GM21526 (cell line): ENCODE measurements around the gene SHC1.

Source experiments
- ATAC-seq: cut with Tn5 transposase; IDR thresholded peaks from one replicate; pipeline ENCODE4 v1.9.1; 2021; ENCODE audit warnings: moderate library complexity; ENCODE audit not compliant: unreplicated experiment, low FRiP score

SHC1 gene

GRCh38 chr1:154970631-154971340 is at the start of gene SHC1:
SHC1 (minus strand) TSS chr1:154970747; CDS start chr1:154970526, 221 bp downstream.
- ATAC-seq, result no peak

- no peak for ATAC-seq
Observed at GRCh38 chr1:155019377-155020245, 49.1 kb upstream of the SHC1 start.

GRCh38 chr1:155018617-155019348 is 48.2 kb upstream of the SHC1 start:
- no peak for ATAC-seq

GRCh38 chr1:155017946-155018316 is 47.4 kb upstream of the SHC1 start:
- no peak for ATAC-seq

- ATAC-seq, result no peak
Observed at GRCh38 chr1:155017041-155017945, 46.7 kb upstream of the SHC1 start.

GRCh38 chr1:155016231-155016831 is 45.8 kb upstream of the SHC1 start:
- ATAC-seq, result no peak

- no peak for ATAC-seq
Observed at GRCh38 chr1:155015527-155016230, 45.1 kb upstream of the SHC1 start.

GRCh38 chr1:155014709-155015508 is 44.4 kb upstream of the SHC1 start:
- ATAC-seq, result no peak

- ATAC-seq, result no peak
Observed at GRCh38 chr1:155013632-155014031, 43.1 kb upstream of the SHC1 start.

- ATAC-seq, result no peak
Observed at GRCh38 chr1:155012776-155013602, 42.4 kb upstream of the SHC1 start.

GRCh38 chr1:155012026-155012546 is 41.5 kb upstream of the SHC1 start:
- no peak for ATAC-seq

GRCh38 chr1:155011437-155012025 is 41.0 kb upstream of the SHC1 start:
- ATAC-seq, result no peak

- no peak for ATAC-seq
Observed at GRCh38 chr1:155011004-155011416, 40.5 kb upstream of the SHC1 start.

- ATAC-seq, result no peak
Observed at GRCh38 chr1:155010211-155010918, 39.8 kb upstream of the SHC1 start.

- ATAC-seq, result no peak
Observed at GRCh38 chr1:155009742-155010141, 39.2 kb upstream of the SHC1 start.

GRCh38 chr1:155009221-155009711 is 38.7 kb upstream of the SHC1 start:
- no peak for ATAC-seq
